Forelimb muscle (tissue), 1 donor: Measurements from ENCODE around the gene RAB6B. TPM values are rescaled to one million over a fixed set of nuclear protein-coding genes. Genes with fewer than 3 reads are reported as not detected.

Experiments used
- DNase-seq: peaks from one replicate; pipeline ENCODE4 v3.0.0-alpha.2; 2013; ENCODE audit warnings: low read depth
- polyA plus RNA-seq: library from polyadenylated mRNA; unstranded; fragments of 120-200 nt; gene quantifications from one replicate; pipeline ENCODE4 v1.2.1, GENCODE V29; 2013; ENCODE audit not compliant: insufficient read length

RAB6B gene
- polyA plus RNA-seq = 10.7 TPM

- no peak for DNase-seq
Observed at GRCh38 chr3:133895208-133896001, at the start of gene RAB6B. TSS of gene RAB6B (minus strand) at chr3:133895882. CDS start at chr3:133895466, 416 bp downstream.

GRCh38 chr3:133944641-133945380 is 49.1 kb upstream of the RAB6B start:
- no peak for DNase-seq

- no peak for DNase-seq
Observed at GRCh38 chr3:133944181-133944580, 48.5 kb upstream of the RAB6B start.

- no peak for DNase-seq
Observed at GRCh38 chr3:133943639-133944141, 48.0 kb upstream of the RAB6B start.

GRCh38 chr3:133943031-133943535 is 47.4 kb upstream of the RAB6B start:
- DNase-seq = no peak

- DNase-seq = no peak
Observed at GRCh38 chr3:133941415-133941821, 45.7 kb upstream of the RAB6B start.

- DNase-seq = no peak
Observed at GRCh38 chr3:133940536-133940935, 44.9 kb upstream of the RAB6B start.

GRCh38 chr3:133939463-133939835 is 43.8 kb upstream of the RAB6B start:
- DNase-seq = no peak

GRCh38 chr3:133938770-133939462 is 43.2 kb upstream of the RAB6B start:
- DNase-seq = no peak

- DNase-seq = no peak
Observed at GRCh38 chr3:133937756-133938601, 42.3 kb upstream of the RAB6B start.

GRCh38 chr3:133937061-133937686 is 41.5 kb upstream of the RAB6B start:
- DNase-seq = no peak

GRCh38 chr3:133935843-133936769 is 40.4 kb upstream of the RAB6B start:
- no peak for DNase-seq

GRCh38 chr3:133934996-133935842 is 39.5 kb upstream of the RAB6B start:
- no peak for DNase-seq

GRCh38 chr3:133934073-133934970 is 38.6 kb upstream of the RAB6B start:
- DNase-seq = no peak

- no peak for DNase-seq
Observed at GRCh38 chr3:133933097-133934024, 37.7 kb upstream of the RAB6B start.

- no peak for DNase-seq
Observed at GRCh38 chr3:133932009-133932408, 36.3 kb upstream of the RAB6B start.
